NCI-H128 (cell line): ENCODE results near the gene SUPT4H1.

ENCODE experiments used
- DNase-seq: peaks from one replicate; lab custom pipeline; 2025; ENCODE audit not compliant: unreplicated experiment; lab: John Stamatoyannopoulos, UW

The SUPT4H1 gene

DNA sequence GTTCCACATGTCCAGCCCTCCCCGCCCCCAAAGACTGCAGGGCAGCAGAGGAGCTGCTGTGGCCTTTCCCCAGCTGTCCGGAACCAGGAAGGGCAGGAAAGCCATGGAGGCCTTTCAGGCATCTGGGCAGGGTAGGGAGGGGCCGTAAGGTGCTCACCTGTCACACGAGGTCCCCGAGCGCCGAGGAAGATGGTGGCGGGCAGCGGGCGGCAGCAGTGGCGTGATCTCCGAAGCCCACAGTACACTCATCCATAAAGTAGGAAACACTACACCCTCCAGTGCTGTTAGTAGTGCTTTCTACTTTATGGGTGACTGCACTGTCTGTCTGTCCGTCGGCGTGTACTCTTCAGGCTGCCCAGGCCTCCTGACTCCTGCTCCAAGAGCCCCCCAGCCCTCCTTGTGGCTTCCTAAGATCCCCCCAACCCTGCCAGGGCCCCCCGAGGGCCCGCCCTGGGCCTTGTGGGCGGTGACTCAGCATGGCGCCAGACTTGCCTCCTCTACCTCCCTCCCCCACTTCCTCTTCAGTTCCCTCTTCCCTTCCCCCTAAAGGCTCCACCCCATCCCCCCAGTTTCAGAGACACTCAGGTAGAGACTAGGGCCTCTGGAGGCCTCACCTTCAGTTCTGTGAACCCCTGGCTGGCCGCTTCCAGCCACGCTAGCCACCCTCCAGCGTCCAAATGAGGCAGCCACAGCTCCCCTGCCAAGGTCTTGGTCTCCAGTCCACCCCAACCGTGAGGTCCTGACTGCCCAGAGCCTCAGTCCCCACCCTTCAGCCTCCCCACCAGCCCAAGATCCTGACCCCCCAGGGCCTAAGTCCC lies 20.8 kb downstream of the SUPT4H1 start:
- DNase-seq, result no peak

DNA sequence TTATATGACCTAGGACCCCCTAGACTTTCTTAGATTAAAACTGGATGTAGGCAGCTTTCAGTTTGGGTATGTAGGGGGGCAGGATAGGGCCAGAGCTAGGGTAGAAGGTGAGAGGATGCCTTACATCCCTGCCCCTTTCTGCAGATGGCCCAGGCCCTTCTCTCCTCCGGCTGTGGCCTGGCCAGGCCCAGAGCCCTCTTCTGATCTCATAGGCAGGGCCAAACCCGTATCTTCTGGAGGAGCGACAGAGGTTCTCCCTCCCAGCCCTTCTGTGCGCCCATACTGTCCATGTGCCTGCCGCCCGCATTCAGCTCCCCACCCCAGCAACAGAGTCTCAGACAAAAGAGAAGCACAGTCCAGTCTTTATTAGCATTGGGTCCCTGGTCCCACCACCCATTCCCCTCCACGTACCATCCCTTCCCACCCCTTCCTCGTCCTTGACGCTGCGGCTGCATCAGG lies 21.4 kb downstream of the SUPT4H1 start:
- no peak for DNase-seq

DNA sequence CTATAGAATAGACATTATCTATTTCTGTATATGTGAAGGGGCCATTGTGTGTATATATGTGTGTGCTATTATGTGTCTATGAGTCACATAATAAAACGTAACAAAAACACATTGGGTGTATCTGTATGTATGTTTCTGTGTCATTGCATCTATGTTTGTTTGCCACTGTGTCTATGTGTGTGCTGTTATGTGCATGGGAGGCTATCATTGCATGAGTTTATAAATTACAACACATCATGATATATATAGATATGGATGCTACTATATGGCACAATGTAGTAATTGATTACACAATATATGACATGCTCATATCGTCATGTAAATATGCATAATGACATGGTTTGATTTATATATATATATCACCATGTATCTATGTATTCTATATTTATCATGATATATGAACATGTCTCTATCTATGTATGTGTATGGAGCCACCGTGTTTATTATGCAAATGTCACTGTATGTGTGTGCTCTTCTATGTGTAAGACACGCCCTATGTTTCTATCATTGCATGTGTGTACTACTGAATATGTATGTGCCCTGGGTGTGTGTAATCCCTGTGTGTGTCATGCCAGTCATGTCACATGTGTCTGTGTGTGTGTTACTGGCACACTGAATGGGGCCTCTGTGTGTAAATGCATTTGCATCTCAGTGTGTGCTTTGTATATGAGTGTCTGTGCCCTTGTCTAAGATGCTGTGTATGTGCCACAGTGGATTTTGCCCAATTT lies 22.0 kb downstream of the SUPT4H1 start:
- no peak for DNase-seq

DNA sequence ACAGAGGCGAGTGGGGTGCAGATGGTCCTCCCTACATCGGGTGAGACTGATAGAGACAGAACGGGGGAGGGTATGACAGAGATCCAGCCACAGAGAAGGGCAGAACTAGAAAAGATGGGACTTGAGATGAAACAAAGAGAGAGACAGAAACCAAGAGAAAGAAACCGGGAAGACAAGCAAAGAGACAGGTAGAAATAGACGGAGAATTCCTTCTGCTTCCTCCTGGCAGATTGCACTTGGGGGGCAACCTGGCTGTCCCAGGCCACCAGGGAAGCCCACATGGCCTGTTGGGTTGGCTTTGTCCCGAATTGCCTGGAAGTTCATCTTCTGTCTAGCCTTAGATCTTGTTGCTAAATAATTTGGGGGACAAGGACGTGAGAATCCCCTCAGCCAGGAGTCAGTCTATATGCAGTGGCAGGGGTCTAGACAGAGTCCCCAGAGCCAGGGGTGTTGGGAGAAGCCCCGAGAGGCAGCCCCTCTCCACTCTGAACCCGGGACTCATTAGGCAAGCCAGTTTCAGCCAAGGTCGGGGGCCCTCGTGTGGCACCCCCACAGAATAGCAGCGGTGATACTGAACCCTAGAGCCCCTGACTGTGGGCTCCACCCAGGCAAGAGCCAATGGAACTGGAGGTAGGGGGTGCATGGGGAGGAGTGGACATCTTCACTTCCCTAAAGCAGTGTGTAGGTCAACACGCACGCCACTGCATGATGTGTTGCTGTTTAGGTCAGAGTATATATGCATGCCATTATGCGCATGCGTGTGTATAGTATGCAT lies 22.8 kb downstream of the SUPT4H1 start:
- DNase-seq, result no peak

DNA sequence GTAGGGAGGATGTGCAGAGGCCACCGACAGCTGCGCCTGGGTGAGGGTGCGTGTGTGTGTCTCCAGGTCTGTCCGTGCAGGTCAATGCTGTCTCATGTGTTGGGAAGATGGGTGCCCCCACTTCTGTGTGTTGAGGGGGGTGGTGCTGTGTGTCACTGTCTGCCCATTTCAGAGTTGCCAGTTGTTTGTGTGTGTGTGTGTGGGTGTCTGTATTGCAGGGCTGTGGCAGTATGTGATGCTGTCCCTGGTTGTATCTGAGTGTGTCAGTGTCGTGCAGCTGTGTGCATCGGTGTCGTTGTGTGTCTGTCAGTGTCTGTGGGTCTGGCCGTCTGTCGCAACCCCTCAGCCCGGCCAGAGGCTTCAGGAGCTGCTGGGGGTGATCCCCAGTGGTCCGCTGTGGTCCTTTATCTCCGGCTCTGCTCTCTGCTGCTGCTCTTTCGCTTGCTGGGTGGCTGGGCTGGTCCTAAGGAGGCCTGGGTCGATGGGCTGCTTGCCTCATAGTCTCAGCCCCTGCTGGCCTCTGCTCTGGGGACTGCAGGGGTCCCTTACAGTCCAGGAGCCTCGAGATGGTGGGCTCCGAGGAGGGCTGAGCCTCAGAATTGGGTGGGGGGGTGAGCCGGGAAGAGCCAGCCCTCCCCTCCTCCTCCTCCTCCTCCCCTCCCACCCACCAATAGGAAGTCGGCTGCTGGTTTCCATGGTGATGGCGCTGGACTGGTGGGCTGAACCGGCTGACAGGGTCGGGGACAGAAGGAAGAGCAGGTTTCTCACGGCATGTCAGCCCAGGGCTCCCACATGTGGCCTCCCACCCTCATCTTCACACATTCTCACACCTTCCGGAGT lies 23.6 kb downstream of the SUPT4H1 start, which contains the start of gene TSPOAP1:
Gene TSPOAP1 (minus strand): TSS at position 601 of the 840 bp plus-strand sequence. CDS start 875 bp downstream, outside the sequence.
- DNase-seq, result no peak

DNA sequence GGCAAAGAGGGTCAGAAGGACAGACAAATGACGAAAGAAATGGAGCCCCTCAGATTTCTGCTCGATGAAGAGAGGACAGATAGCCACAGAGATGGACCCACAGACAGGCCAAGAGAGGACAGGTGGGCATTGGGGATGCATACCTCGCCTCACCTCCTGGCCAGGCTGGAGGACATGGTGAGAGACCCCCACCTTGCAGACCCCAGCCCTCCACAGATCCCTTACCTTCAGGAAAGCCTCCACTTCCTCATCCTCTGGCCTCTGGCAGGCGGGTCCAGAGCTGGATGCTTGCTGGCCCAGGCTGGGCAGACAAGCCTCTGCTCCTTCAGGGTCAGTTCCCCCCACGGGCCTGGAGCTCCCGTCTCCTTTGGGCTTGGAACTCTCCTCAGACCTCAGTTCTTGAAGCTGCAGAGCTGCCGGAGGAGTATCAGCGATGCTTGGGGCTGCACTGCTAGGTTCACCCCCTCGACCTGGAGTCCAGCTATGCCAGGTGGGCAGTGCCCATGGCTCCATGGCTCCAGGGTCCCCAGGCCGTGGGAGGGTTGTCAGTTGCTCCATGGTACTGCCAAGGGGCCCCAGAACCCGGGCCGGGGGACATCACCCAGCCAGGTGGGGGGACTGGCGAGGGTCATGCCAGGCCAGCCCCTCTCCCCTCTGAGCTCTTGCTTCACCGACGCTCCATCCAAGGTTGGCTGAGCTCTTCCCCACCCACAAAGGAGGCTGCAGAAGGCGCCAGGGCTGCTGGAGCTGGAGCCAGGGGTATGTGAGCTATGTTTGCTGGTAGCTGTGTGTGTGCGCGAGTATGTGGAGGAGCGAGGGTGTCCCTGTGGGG lies 24.4 kb downstream of the SUPT4H1 start:
- DNase-seq, result no peak

DNA sequence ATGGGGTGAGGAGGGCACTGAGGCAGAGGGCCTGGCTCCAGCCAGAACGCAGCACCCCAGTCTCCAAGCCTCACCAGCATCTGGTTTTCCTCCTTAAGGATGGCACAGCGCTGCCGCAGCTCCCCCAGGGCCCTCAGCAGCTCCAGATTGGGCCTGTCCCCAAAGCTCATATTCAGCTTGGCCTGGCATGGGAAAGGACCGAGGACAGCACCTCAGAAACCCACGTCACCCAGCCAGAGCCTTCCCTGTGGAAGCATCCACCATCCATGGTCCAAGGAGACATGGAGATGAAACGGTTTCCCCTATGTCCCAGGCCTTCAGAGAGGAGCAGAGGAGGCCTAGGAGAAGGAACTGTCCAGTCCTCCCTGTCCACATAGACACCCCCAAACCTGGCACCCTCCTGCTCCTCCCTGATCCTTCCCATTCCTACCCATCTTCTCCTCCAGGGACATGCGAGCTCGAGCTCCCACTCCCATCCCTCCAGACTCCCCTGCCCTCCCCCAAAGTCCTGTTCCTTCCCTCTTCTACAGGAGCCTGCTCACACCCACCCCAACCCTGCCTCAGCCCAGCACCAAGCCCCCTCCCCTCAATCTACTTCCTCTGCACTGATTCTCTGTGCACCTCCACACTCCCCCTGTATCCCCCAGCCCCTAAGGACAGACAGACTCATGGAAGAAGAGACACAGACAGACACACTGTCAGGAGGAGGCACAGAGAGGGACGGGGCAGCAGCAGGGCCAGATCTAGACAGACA lies 25.2 kb downstream of the SUPT4H1 start:
- no peak for DNase-seq

DNA sequence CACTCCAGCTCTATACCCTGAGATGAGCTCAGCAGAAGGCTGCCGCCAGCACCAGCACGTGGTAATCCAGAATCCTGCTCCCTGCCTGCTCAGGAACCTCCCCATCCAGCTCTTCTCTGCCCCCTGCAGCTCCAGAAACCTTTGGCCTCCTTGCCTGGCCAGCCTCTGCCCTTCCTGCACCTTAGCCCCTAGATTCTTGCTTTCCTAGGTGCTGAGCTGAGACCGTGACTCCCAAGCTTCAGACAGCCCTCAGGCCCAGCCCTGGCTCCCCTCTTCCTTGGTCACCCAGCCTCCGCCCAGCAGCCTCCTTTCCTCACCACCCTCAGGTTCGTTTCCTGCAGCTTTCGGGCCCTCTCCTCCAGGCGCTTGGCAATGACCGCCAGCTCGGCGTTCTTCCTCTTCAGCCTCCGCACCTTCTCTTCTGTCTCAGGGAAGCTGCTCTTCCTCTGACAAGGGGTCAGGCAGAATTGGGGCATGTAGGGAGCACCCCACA lies 26.0 kb downstream of the SUPT4H1 start:
- no peak for DNase-seq

DNA sequence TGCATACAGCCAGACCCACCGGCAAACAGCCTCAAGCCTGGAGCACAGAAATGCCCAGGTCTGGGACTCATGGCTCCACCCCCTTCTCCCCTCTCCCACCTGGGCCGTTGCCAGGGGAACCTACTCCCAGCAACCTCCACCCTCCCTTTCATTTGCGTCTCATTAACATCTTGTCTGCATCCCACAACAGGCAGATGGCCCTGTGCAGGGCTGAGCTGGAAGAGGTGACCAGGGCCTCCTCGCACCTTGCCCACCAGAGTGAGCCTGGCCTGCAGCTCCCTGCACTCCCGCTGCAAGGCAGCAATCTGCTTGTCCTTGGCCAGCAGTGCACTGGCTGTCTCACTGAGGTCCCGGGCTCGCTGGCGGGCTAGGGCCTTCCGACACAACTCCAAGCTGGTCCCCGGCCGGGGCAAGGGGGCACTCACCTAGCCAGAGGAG lies 26.7 kb downstream of the SUPT4H1 start:
- DNase-seq, result no peak

DNA sequence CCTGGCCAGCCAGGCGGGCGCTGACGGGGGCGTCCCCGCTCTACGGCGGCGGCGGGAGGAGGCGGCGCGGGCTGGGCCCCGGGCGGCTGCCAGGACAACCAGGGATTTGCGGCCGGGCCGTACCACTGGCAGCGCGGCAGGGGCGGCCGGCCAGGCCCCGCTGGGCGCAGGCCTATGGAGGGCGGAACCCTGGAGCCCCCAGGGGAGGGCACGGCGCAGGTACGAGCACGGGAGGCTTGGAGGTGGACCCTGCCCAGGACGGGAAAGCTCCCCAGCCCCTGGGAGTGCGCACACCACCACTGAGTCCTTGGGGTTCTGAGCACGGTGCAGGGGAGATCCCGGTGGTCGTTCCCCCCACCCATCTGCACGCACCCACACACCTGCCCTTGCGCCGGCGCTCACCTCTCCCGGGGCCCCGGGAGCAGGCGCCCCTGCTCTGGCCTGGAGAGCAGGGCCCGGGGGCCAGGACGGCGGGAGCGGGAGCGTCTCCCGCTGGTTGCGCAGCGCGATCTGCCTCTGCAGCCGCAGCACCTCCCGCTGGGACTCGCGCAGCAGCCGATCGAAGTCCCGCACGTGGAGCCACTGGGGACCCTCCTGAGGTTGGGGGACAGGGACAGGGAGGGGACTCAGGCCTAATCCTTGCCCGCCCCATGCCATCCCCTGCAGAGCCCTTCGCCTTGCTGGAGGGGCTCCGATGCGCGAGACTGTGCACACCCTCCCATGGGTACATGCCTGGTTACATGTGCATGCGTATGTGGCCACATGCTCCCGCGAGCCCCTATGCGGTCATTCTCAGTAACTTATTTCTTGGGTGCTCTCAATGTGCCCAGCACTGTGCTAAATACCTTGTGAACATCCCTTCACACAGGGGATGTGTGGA lies 27.4 kb downstream of the SUPT4H1 start:
- DNase-seq, result peak; percentile 23

DNA sequence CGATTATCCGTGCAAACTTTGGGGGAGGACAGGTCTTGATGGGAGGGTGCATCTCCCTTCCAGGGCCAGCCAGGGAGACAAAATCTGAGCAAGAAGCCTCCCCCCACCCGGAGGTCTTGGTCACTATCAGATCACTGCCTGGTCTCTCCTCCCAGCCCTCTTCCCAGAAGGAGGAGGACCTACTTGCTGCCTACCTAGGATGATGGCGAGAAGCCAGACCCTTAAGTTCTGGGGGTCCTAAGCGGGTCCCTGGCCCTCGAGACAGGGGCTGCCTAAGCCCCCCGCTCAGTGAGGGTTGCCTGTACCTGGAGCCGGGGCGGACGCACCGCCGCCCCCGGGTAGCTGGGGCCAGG lies 28.0 kb downstream of the SUPT4H1 start:
- DNase-seq, result no peak

DNA sequence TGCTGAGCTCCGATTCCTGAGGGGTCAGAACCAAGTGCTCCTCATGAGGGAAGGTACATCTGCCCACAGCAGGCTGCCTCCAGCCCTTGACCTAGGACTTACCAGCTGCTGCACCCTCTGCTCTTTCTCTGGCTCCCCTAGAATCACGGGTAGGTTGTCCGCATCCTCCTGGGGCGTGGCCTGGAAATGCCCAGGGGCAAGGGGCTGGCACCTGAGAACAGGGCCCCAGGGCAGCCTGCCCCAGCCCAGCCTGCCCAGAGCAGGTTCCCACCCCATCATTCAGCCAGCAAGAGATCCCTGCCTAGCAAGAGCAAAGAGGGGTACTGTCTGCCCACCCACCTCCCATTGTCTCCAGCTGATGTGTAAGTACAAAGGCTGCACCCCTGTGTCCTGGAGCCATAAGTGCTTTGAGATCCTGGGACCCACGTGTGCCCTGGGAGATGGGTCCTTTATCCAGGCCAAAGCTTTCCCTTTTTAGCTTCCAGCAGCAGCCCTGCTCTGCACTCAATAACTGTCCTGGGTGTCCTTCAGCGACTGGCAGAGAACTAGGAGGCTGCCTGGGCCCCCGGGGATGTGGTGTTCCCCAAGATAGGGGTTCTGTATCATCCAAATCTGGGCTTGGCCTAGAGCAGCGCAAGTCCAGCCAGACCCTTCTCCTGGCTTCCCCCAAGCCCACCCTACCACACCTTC lies 28.5 kb downstream of the SUPT4H1 start:
- no peak for DNase-seq

DNA sequence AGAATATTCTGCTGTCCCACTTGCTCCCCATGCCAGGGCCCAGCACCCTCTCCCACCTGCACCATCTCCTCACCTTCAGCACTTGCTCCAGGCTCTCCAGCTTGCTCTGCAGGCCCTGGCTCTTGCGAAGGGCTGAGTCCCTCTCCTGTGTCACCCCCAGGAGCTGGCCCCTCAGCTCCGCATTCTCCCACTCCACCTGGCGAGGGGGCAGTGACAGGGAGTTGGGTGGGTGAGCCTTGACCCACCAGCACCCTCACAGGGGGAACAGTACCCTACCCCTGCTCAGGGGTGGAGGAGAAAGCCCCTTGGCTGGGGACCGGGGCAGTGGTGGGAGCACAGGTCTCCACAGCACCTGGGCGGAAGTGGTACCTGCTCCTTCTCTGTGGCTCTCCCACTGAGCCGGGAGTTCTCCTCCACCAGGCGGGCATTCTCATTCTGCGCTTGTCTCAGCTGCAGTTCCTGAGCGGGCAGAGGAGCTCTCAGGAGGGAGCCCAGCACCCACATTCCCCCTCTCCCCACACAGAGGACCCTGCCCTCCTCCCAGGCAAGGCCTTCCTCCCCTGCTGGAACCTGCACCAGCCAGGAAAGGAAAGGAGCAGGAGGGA lies 29.3 kb downstream of the SUPT4H1 start:
- no peak for DNase-seq

DNA sequence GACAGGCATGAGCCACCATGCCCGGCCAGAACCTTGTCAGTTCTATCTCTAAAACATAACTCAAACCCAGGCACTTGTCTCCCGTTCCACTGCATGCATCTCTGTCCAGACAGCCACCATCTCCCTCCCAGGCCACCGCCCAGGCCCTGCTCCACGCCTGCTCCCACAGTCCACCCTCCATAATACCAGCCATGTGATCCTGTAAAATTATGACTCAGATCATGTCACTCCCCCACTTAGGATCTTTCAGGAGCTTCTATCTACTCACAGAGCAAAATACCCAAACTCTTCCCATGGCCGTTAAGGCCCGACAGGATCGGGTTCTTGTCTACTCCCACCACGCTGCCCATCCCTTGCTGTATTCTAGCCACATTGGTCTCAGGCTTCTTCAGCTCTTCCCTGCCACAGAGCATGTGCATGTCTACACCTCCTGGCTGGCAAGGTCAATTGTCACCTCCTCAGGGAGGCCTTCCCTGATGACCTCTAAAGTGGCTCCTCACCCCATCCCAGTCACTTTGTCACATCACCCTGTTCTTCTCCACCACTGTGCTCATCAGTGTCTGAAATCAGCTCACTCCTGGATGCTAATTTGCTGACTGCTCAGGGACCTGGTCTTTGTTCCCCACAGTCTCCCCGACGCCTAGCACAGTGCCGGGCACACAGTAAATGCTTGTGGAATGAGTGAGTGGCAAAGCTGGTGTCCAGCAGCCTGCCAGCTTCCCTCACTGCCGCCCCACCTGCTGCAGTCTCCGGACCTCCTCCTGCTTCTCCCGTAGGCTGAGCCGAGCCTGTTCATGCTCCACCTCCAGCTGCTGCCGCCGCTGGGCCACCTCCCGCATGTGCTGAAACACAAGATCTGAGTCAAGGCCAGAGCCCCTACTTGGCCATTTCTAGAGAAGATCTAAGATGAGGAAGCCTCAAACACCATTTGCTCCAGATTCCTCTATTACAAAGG lies 30.2 kb downstream of the SUPT4H1 start:
- DNase-seq, result no peak

DNA sequence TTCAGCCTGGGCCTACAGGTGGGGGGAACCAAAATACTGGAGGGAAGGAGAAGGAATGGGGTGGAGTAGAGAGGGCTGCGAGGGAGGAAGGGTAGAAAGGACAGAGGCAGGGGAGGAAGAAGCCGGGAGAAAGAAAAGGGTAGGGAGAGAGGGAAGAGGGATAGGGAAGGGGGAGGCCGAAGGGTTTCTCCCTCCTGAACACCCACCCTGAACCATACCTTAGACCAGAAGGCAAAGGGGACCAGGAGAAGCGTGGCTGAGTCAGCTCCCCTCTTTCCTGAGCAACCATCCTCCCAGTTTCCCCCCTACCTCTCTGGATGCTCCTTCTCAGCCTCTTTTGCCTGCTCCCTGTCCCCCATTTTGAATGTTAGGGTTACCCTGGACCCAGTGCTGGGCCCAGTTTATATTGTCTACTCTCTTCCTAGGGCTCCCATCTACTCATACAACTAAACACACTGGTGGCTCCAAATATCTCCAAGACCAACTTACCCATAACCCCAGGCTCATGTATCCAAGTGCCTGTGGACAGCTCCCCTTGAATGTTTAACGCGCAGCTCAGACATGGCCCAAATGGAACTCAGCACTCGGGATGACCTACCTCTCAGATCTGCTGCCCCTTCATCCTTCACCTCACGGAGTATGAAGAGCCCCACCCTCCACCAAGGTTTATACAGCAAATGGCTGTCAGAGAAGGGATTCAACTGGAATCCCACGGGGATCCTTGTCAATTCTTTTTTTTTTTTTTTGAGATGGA lies 31.3 kb downstream of the SUPT4H1 start:
- no peak for DNase-seq
